ENCODE results near the gene RERE. TPM values are rescaled to one million over a fixed set of nuclear protein-coding genes. Genes with fewer than 3 reads are reported as not detected.

Gene RERE
- total RNA-seq, 1 experiment from 2014 or later = 217 TPM

GRCh38 chr1:8586438-8586837, 231.0 kb downstream of the RERE start:
- Histone ChIP-seq H3K36me3 (ENCODE audit: control insufficient read depth, insufficient read depth, low read length) (no peaks in the 10 kb centered on the region), H3K27ac (ENCODE audit: low read length) (no peak overlapping the region), H3K9me3 (ENCODE audit: control insufficient read depth, insufficient read depth, low read depth, low read length) (no peaks in the 10 kb centered on the region), H3K4me1 (ENCODE audit: control insufficient read depth, insufficient read depth, low read length) (peaks cover 14% of the 10 kb centered on the region), H3K4me3 (ENCODE audit: low read depth in 2 of 2, low read length in 2 of 2) (no peak overlapping the region), H3K27me3 (ENCODE audit: control insufficient read depth, insufficient read depth, low read length) (no peaks in the 10 kb centered on the region)
- no peak for ATAC-seq
- DNase-seq (ENCODE audit: low read depth, low spot score) = no peak
- in situ Hi-C loops (cut with HindIII; ENCODE audit: low pct_unique_long_range_greater_than_20kb, low sequenced_read_pairs) = no loop called here
- no TSS peak for BruUV-seq (replicated peaks)
- ChIA-PET POLR2A (interaction anchor here (1.2 kb wide), 1 partner anchor 41 kb away, joined by 3 read pairs; no protein-coding TSS in a partner anchor), CTCF (no interaction called here)
- TF ChIP-seq POLR2AphosphoS5 (IDR thresholded peaks at IDR 0.05; ENCODE audit: low read depth, low read length) (no peak), REST (IDR thresholded peaks at IDR 0.05; ENCODE audit: insufficient read depth in 1 of 2, low read depth in 2 of 2, low read length in 1 of 2) (no peak), CTCF (IDR thresholded peaks at IDR 0.05) (no peak), SIN3A (IDR thresholded peaks at IDR 0.05; ENCODE audit: borderline replicate concordance, insufficient read depth, low read depth, low read length) (no peak), TCF7L2 (IDR thresholded peaks at IDR 0.05; ENCODE audit: low read depth, low read length) (no peak)
- intact Hi-C loops (cut with micrococcal nuclease; ENCODE audit: unreplicated experiment) = no loop called here

GRCh38 chr1:8584316-8584715, 233.1 kb downstream of the RERE start:
- intact Hi-C loops (cut with micrococcal nuclease; ENCODE audit: unreplicated experiment) (no loop called here), in situ Hi-C loops (cut with HindIII; ENCODE audit: low pct_unique_long_range_greater_than_20kb, low sequenced_read_pairs) (no loop called here)
- Histone ChIP-seq H3K4me1 (ENCODE audit: control insufficient read depth, insufficient read depth, low read length) (no peaks in the 10 kb centered on the region; the same call in 1 of the 2 replicates), H3K4me3 (ENCODE audit: low read depth in 2 of 2, low read length in 2 of 2) (no peak overlapping the region), H3K9me3 (ENCODE audit: control insufficient read depth, insufficient read depth, low read depth, low read length) (no peaks in the 10 kb centered on the region), H3K27ac (ENCODE audit: low read length) (no peak overlapping the region), H3K27me3 (ENCODE audit: control insufficient read depth, insufficient read depth, low read length) (no peaks in the 10 kb centered on the region), H3K36me3 (ENCODE audit: control insufficient read depth, insufficient read depth, low read length) (no peaks in the 10 kb centered on the region)
- no peak for TF ChIP-seq POLR2AphosphoS5 (IDR thresholded peaks at IDR 0.05; ENCODE audit: low read depth, low read length)
- TF ChIP-seq SIN3A (IDR thresholded peaks at IDR 0.05; ENCODE audit: borderline replicate concordance, insufficient read depth, low read depth, low read length) = no peak
- TF ChIP-seq REST (IDR thresholded peaks at IDR 0.05; ENCODE audit: insufficient read depth in 1 of 2, low read depth in 2 of 2, low read length in 1 of 2) = no peak
- no peak for TF ChIP-seq CTCF (IDR thresholded peaks at IDR 0.05)
- no peak for TF ChIP-seq TCF7L2 (IDR thresholded peaks at IDR 0.05; ENCODE audit: low read depth, low read length)
- ChIA-PET POLR2A (no interaction called here), CTCF (interaction anchor here (0.6 kb wide), 1 partner anchor 69 kb away, joined by 9 read pairs; no protein-coding TSS in a partner anchor)
- ATAC-seq = no peak
- DNase-seq (ENCODE audit: low read depth, low spot score) = no peak
- no TSS peak for BruUV-seq (replicated peaks)

All from Panc1 (cell line).